CD4-positive, alpha-beta T cell treated with Interferon alpha-2 for 1 hour (primary cell): Measurements from ENCODE around the gene PIAS1.
"Not testable (repeated sequence)": the region's sequence is repeated elsewhere in the genome, so short reads cannot be mapped to it uniquely, and the experiment has no call there.

Experiments used
- DNase-seq, 2 donors: peaks; one replicate each; pipeline ENCODE4 v3.0.0-alpha.2; 2020 to 2022

PIAS1 gene

GRCh38 chr15:68130851-68131250 lies 76.7 kb downstream of the PIAS1 start:
- DNase-seq: no peak

GRCh38 chr15:68137096-68137495 lies 83.0 kb downstream of the PIAS1 start:
- DNase-seq: no peak

- DNase-seq: no peak
Observed at GRCh38 chr15:68143129-68143528, 89.0 kb downstream of the PIAS1 start.

GRCh38 chr15:68143785-68144184 lies 89.7 kb downstream of the PIAS1 start:
- no peak for DNase-seq

- no peak for DNase-seq
Observed at GRCh38 chr15:68145706-68146105, 91.6 kb downstream of the PIAS1 start.

- no peak for DNase-seq
Observed at GRCh38 chr15:68148039-68148438, 93.9 kb downstream of the PIAS1 start.

GRCh38 chr15:68149059-68149458 lies 94.9 kb downstream of the PIAS1 start:
- no peak for DNase-seq

GRCh38 chr15:68150187-68150586 lies 96.1 kb downstream of the PIAS1 start:
- no peak for DNase-seq

GRCh38 chr15:68151277-68151676 lies 97.2 kb downstream of the PIAS1 start:
- no peak for DNase-seq

GRCh38 chr15:68152342-68152741 lies 98.2 kb downstream of the PIAS1 start:
- no peak for DNase-seq

- DNase-seq: peak; percentile 3 to 39
Observed at GRCh38 chr15:68154923-68155559, 100.9 kb downstream of the PIAS1 start.

GRCh38 chr15:68157074-68157473 lies 103.0 kb downstream of the PIAS1 start:
- no peak for DNase-seq

GRCh38 chr15:68158046-68158628 lies 104.0 kb downstream of the PIAS1 start:
- DNase-seq: no peak

- DNase-seq: no peak
Observed at GRCh38 chr15:68163191-68163590, 109.1 kb downstream of the PIAS1 start.

GRCh38 chr15:68166847-68167246 lies 112.7 kb downstream of the PIAS1 start:
- DNase-seq: no peak

- DNase-seq: not testable (repeated sequence)
Observed at GRCh38 chr15:68172037-68172436, 117.9 kb downstream of the PIAS1 start.

GRCh38 chr15:68173119-68173518 lies 119.0 kb downstream of the PIAS1 start:
- DNase-seq: no peak

GRCh38 chr15:68175526-68175925 lies 121.4 kb downstream of the PIAS1 start:
- DNase-seq: no peak

- DNase-seq: no peak
Observed at GRCh38 chr15:68176601-68177000, 122.5 kb downstream of the PIAS1 start.

GRCh38 chr15:68177742-68178141 lies 123.6 kb downstream of the PIAS1 start:
- DNase-seq: no peak

GRCh38 chr15:68183616-68184315 lies 129.7 kb downstream of the PIAS1 start:
- DNase-seq: no peak

GRCh38 chr15:68184616-68185480 lies 130.7 kb downstream of the PIAS1 start:
- DNase-seq: no peak

- no peak for DNase-seq
Observed at GRCh38 chr15:68186671-68187397, 132.7 kb downstream of the PIAS1 start.
